KMS-11 (cell line): ENCODE data around the gene NDUFV2.

ENCODE experiments used
- H2AFZ ChIP-seq: fragments of 200-600 bp; sonication (generic); 2 replicates; pipeline ENCODE4 v1.6.1; 2016; ENCODE audit warnings: antibody characterized with exemption, mixed run types, low read depth
- H3K27ac ChIP-seq: fragments of 200-600 bp; sonication (generic); 2 replicates; pipeline ENCODE4 v1.6.1; 2016; ENCODE audit warnings: mild to moderate bottlenecking, mixed run types
- H3K27me3 ChIP-seq: fragments of 200-600 bp; sonication (generic); 2 replicates; pipeline ENCODE4 v1.6.1; 2017; ENCODE audit warnings: mild to moderate bottlenecking, low read depth, mixed run types, moderate library complexity; ENCODE audit not compliant: insufficient read depth
- H3K36me3 ChIP-seq: fragments of 200-600 bp; sonication (generic); 2 replicates; pipeline ENCODE4 v1.6.1; 2017; ENCODE audit warnings: mild to moderate bottlenecking, mixed run types; ENCODE audit not compliant: insufficient read depth
- H3K4me1 ChIP-seq: fragments of 200-600 bp; sonication (generic); 2 replicates; pipeline ENCODE4 v1.6.1; 2016; ENCODE audit warnings: mild to moderate bottlenecking, low read depth, mixed run types; ENCODE audit not compliant: poor library complexity, severe bottlenecking
- H3K4me2 ChIP-seq: fragments of 200-600 bp; sonication (generic); 2 replicates; pipeline ENCODE4 v1.7.0; 2016; ENCODE audit warnings: mild to moderate bottlenecking, mixed run types
- H3K4me3 ChIP-seq: fragments of 200-600 bp; sonication (generic); IDR thresholded peaks from 2 replicates; pipeline ENCODE4 v1.6.1; 2017; ENCODE audit warnings: low read depth, low read length, mixed read lengths; ENCODE audit not compliant: insufficient read depth
- H3K79me2 ChIP-seq: fragments of 200-600 bp; sonication (generic); 2 replicates; pipeline ENCODE4 v1.6.1; 2016; ENCODE audit warnings: low read depth, mixed run types; ENCODE audit not compliant: insufficient read depth
- H3K9ac ChIP-seq: fragments of 200-600 bp; sonication (generic); 2 replicates; pipeline ENCODE4 v1.6.1; 2016; ENCODE audit warnings: mild to moderate bottlenecking, mixed run types
- H4K20me1 ChIP-seq: fragments of 200-600 bp; sonication (generic); 2 replicates; pipeline ENCODE4 v1.6.1; 2016; ENCODE audit warnings: mild to moderate bottlenecking, mixed run types; ENCODE audit not compliant: insufficient read depth
- CTCF ChIP-seq: fragments of 200-600 bp; sonication (generic); conservative IDR thresholded peaks from 2 replicates; pipeline ENCODE4 v1.6.1; 2017; ENCODE audit warnings: low read depth, mild to moderate bottlenecking, antibody characterized with exemption, low read length, moderate library complexity, mixed read lengths

Gene NDUFV2

GRCh38 chr18:9117980-9118841 lies 15.7 kb downstream of the NDUFV2 start:
- H3K9ac ChIP-seq = no peak overlapping the region
- H4K20me1 ChIP-seq = peaks cover 6% of the 10 kb centered on the region; the same call in 1 of the 2 replicates
- peak overlapping the region; percentile 9; the same call in 1 of the 2 replicates for H3K27ac ChIP-seq
- H3K4me2 ChIP-seq = no peak overlapping the region; the same call in 1 of the 2 replicates
- no peaks in the 10 kb centered on the region for H3K27me3 ChIP-seq
- H3K4me1 ChIP-seq = peaks cover 99% of the 10 kb centered on the region
- no peak overlapping the region for H2AFZ ChIP-seq
- no peak overlapping the region for H3K4me3 ChIP-seq
- peaks cover 99% of the 10 kb centered on the region for H3K79me2 ChIP-seq
- TF ChIP-seq CTCF = no peak
- peaks cover 17% of the 10 kb centered on the region for H3K36me3 ChIP-seq

- no peak overlapping the region for H2AFZ ChIP-seq
- no peak for TF ChIP-seq CTCF
- no peaks in the 10 kb centered on the region for H3K27me3 ChIP-seq
- no peak overlapping the region for H3K9ac ChIP-seq
- H3K4me3 ChIP-seq = no peak overlapping the region
- peak overlapping the region; percentile 50 for H3K4me2 ChIP-seq
- no peaks in the 10 kb centered on the region for H4K20me1 ChIP-seq
- H3K79me2 ChIP-seq = peaks cover 97% of the 10 kb centered on the region
- peaks cover 91% of the 10 kb centered on the region for H3K4me1 ChIP-seq
- H3K27ac ChIP-seq = no peak overlapping the region
- H3K36me3 ChIP-seq = peaks cover 19% of the 10 kb centered on the region; the same call in 1 of the 2 replicates
These were observed 18.3 kb downstream of the NDUFV2 start for GRCh38 chr18:9120796-9121195.

GRCh38 chr18:9123520-9123919 lies 21.0 kb downstream of the NDUFV2 start:
- H3K4me3 ChIP-seq = no peak overlapping the region
- no peak overlapping the region for H2AFZ ChIP-seq
- no peaks in the 10 kb centered on the region for H4K20me1 ChIP-seq
- H3K27me3 ChIP-seq = no peaks in the 10 kb centered on the region
- peaks cover 41% of the 10 kb centered on the region for H3K36me3 ChIP-seq
- H3K79me2 ChIP-seq = peaks cover 97% of the 10 kb centered on the region
- no peak for TF ChIP-seq CTCF
- H3K4me1 ChIP-seq = peaks cover 88% of the 10 kb centered on the region
- no peak overlapping the region for H3K4me2 ChIP-seq
- peak overlapping the region; percentile 7; the same call in 1 of the 2 replicates for H3K27ac ChIP-seq
- no peak overlapping the region for H3K9ac ChIP-seq

- Histone ChIP-seq H3K9ac (no peak overlapping the region), H3K4me1 (peaks cover 83% of the 10 kb centered on the region), H3K4me3 (no peak overlapping the region), H4K20me1 (no peaks in the 10 kb centered on the region), H3K4me2 (no peak overlapping the region), H3K27ac (no peak overlapping the region), H3K79me2 (peaks cover 97% of the 10 kb centered on the region), H2AFZ (no peak overlapping the region), H3K27me3 (no peaks in the 10 kb centered on the region), H3K36me3 (peaks cover 46% of the 10 kb centered on the region)
- TF ChIP-seq CTCF = no peak
These were observed 22.3 kb downstream of the NDUFV2 start for GRCh38 chr18:9124824-9125223.
